A673 (cell line): ENCODE measurements around the gene ZNF440. TPM values are rescaled to one million over a fixed set of nuclear protein-coding genes. Genes with fewer than 3 reads are reported as not detected.
"Not testable (repeated sequence)": the region's sequence is repeated elsewhere in the genome, so short reads cannot be mapped to it uniquely, and the experiment has no call there.

Experiments
- BruUV-seq: library from RNA; stranded (reverse); fragments of 400-500 nt; replicated peaks from 2 replicates; lab custom pipeline; 2021; lab: Mats Ljungman, UMichigan
- CTCF ChIA-PET: fragments of 300-600 bp; sonication (Branson Sonifier 250); formaldehyde crosslinking; loops from one replicate; lab custom pipeline; 2022; ENCODE audit warnings: antibody characterized with exemption; lab: Charles Lee
- POLR2A ChIA-PET: fragments of 300-600 bp; sonication (Branson Sonifier 250); formaldehyde crosslinking; loops from one replicate; lab custom pipeline; 2022; ENCODE audit warnings: antibody characterized with exemption; ENCODE audit not compliant: low non-redundant PET; lab: Charles Lee
- DNase-seq: peaks from one replicate; pipeline ENCODE4 v3.0.0-alpha.2; 2015; ENCODE audit warnings: low spot score
- H3K27ac ChIP-seq: fragments of 200-600 bp; sonication (generic); 2 replicates; pipeline ENCODE4 v1.5.1; 2016; ENCODE audit warnings: mixed run types, low read depth, mild to moderate bottlenecking, mixed read lengths, antibody characterized with exemption, low read length; ENCODE audit not compliant: poor library complexity, severe bottlenecking
- H3K27me3 ChIP-seq: fragments of 200-600 bp; sonication (generic); replicated peaks from 2 replicates; pipeline ENCODE4 v1.6.1; 2017; ENCODE audit warnings: mixed run types, low read depth, mild to moderate bottlenecking, mixed read lengths, antibody characterized with exemption, low read length; ENCODE audit not compliant: insufficient read depth, poor library complexity
- H3K36me3 ChIP-seq: fragments of 200-600 bp; sonication (generic); 2 replicates; pipeline ENCODE4 v1.6.1; 2016; ENCODE audit warnings: mixed run types, mild to moderate bottlenecking, mixed read lengths, antibody characterized with exemption, low read length; ENCODE audit not compliant: insufficient read depth, poor library complexity, severe bottlenecking
- H3K4me1 ChIP-seq: fragments of 200-600 bp; sonication (generic); 2 replicates; pipeline ENCODE4 v1.6.1; 2017; ENCODE audit warnings: mixed run types, mild to moderate bottlenecking, mixed read lengths, antibody characterized with exemption, low read length; ENCODE audit not compliant: insufficient read depth, poor library complexity, severe bottlenecking
- H3K4me3 ChIP-seq: fragments of 200-600 bp; sonication (generic); 2 replicates; pipeline ENCODE4 v1.5.1; 2016; ENCODE audit warnings: low read depth, mixed run types, mild to moderate bottlenecking, mixed read lengths, low read length; ENCODE audit not compliant: poor library complexity, severe bottlenecking
- H3K9me3 ChIP-seq: fragments of 200-600 bp; sonication (generic); 2 replicates; pipeline ENCODE4 v1.6.1; 2016; ENCODE audit warnings: mixed run types, low read depth, mild to moderate bottlenecking, mixed read lengths, antibody characterized with exemption, low read length; ENCODE audit not compliant: poor library complexity, severe bottlenecking
- CTCF ChIP-seq: fragments of 300-800, 200-600 bp; sonication (generic); conservative IDR thresholded peaks from 2 replicates; pipeline ENCODE4 v1.5.1; 2017; ENCODE audit warnings: low read depth, mild to moderate bottlenecking, antibody characterized with exemption, low read length, moderate library complexity, mixed read lengths
- EZH2 ChIP-seq: fragments of 200-600 bp; sonication (generic); IDR thresholded peaks from 2 replicates; pipeline ENCODE4 v1.6.1; 2017; ENCODE audit warnings: borderline replicate concordance, low read depth, mild to moderate bottlenecking, mixed read lengths, antibody characterized with exemption, low read length; ENCODE audit not compliant: poor library complexity, severe bottlenecking
- intact Hi-C: fragments of 100-400 bp; cut with micrococcal nuclease; formaldehyde crosslinking; loops from one replicate; pipeline ENCODE4 v1.10.0; 2022; ENCODE audit not compliant: unreplicated experiment
- total RNA-seq: library from RNA; stranded (reverse); gene quantifications from 2 replicates; pipeline ENCODE4 v1.2.3, GENCODE V29; 2021

The ZNF440 gene
- total RNA-seq, 1 experiment from 2014 or later: 7.1 TPM

DNA sequence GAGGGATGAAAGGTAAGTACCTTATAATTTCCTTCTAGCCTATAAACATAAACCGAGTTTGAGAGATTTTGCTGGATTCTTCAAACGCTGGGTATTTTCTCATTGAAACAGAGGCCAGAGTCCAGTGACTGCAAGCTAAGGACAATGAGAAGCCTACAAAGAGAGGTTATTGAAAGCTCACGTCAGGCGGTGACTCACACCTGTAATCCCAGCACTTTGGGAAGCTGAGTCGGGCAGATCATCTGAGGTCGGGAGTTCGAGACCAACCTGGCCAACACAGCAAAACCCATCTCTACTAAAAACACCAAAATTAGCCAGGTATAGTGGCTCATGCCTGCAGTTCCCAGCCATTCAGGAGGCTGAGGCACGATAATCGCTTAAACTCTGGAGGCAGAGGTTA lies 58.6 kb downstream of the ZNF440 start:
- H3K36me3 ChIP-seq: no peaks in the 10 kb centered on the region
- DNase-seq: no peak
- H3K27me3 ChIP-seq: no peaks in the 10 kb centered on the region
- no peak for TF ChIP-seq EZH2
- TF ChIP-seq CTCF: no peak
- BruUV-seq: no TSS peak
- no peak overlapping the region for H3K27ac ChIP-seq
- POLR2A ChIA-PET: no interaction called here
- no peaks in the 10 kb centered on the region for H3K4me1 ChIP-seq
- intact Hi-C loops: no loop called here
- no peak overlapping the region for H3K4me3 ChIP-seq
- CTCF ChIA-PET: no interaction called here
- peaks cover 21% of the 10 kb centered on the region for H3K9me3 ChIP-seq

DNA sequence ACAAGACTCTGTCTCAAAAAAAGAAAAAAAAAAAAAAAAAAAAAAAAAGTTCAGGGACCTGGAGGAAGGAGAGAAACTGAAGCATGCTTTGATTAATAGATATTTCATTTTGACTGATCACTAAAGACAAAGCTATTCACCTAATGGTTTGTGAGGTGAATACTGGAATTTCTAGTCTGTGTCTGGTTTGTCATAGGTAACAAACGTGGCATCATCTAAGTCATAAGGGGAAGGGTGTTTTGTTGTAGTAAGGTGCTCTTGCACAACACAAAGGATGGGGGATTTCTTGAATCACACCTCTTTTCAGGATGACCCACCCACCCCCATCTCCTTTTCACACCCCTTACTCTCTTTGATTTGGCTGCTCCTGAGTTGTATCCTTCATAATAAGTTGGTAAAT lies 59.7 kb downstream of the ZNF440 start:
- Histone ChIP-seq H3K4me1 (no peaks in the 10 kb centered on the region), H3K27ac (no peak overlapping the region), H3K36me3 (no peaks in the 10 kb centered on the region), H3K9me3 (peaks cover 9% of the 10 kb centered on the region), H3K4me3 (no peak overlapping the region), H3K27me3 (no peaks in the 10 kb centered on the region)
- TF ChIP-seq CTCF (no peak), EZH2 (no peak)
- intact Hi-C loops: no loop called here
- CTCF ChIA-PET: no interaction called here
- DNase-seq: no peak
- POLR2A ChIA-PET: no interaction called here
- no TSS peak for BruUV-seq

GRCh38 chr19:11879687-11880266 lies 65.7 kb downstream of the ZNF440 start:
- DNase-seq: peak; percentile 56
- BruUV-seq, H3K9me3 ChIP-seq, H3K4me3 ChIP-seq, POLR2A ChIA-PET, H3K27ac ChIP-seq, H3K27me3 ChIP-seq, H3K4me1 ChIP-seq, H3K36me3 ChIP-seq: not testable (repeated sequence)
- CTCF ChIA-PET: interaction anchor here (0.5 to 1.0 kb wide), 3 partner anchors 109 to 1102 kb away, joined by 3 to 7 read pairs (median 3); no protein-coding TSS in a partner anchor
- TF ChIP-seq CTCF: peak; percentile 50; the same call in 1 of the 2 replicates
- intact Hi-C loops: loop anchor here (2.0 to 10.0 kb wide), 2 partner anchors 109 to 765 kb away; no protein-coding TSS in a partner anchor
